Ureter (tissue), 1 donor: ENCODE measurements around the gene ASB18. TPM values are rescaled to one million over a fixed set of nuclear protein-coding genes. Genes with fewer than 3 reads are reported as not detected.

Experiments
- DNase-seq: peaks from one replicate; pipeline ENCODE4 v3.0.0-alpha.2; 2020; ENCODE audit warnings: low spot score
- total RNA-seq: library from RNA; stranded (reverse); gene quantifications from one replicate; pipeline ENCODE4 v1.2.4, GENCODE V29; 2023
- donor health status: DM: yes; HTN: yes; CAD: no.

The ASB18 gene
- total RNA-seq, 1 donor from 2014 or later, result not detected

DNA sequence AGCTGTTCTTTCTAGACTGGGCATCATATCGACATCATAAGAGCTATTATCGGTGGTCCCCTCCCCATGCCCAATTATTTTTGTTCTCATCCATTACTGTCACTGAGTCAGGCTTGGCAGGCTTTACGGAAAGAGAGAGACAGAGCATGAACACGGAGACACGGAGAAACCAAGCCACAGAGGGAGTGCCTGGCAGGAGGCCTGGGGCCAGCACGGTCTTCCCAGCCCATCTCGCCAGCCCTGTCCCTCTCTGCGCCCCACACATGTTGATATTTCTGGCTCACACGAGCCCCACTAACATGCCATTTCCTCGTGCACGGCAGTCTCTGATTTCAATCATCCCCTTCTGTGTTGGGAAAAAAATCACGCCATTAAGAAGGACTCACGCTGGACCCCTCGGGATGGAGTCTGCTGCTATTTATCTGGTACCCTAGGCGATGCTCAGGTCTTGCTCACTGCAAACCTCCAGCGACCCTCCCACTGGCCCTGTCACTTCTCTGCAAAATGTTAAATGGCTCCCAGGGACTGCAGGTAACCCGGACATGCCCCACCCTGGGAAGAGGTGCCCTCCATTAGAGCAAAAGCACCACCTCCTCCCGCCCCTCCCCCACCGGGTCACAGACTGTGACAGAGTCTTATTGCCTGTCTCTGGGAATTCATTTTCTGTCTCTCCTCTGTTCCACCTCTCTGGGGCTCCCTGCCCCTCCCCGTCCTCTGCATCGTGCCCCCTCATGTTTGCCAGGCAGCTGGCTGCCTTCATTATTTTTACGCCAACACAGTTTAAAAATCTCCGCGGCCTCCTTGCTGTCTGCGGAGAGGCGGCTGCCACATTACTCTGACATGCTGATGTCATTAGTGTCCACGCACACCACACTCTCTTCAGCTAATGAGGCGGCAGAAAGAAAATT is 55.9 kb downstream of the ASB18 start:
- peak; percentile 19 for DNase-seq

- DNase-seq, result peak; percentile 30
Observed at GRCh38 chr2:236207472-236207871, 56.7 kb downstream of the ASB18 start.

GRCh38 chr2:236205867-236206645 is 58.1 kb downstream of the ASB18 start:
- DNase-seq, result no peak

- DNase-seq, result no peak
Observed at GRCh38 chr2:236204953-236205352, 59.3 kb downstream of the ASB18 start.

GRCh38 chr2:236200378-236200777 is 63.8 kb downstream of the ASB18 start:
- no peak for DNase-seq

- no peak for DNase-seq
Observed at GRCh38 chr2:236196366-236196765, 67.8 kb downstream of the ASB18 start.

DNA sequence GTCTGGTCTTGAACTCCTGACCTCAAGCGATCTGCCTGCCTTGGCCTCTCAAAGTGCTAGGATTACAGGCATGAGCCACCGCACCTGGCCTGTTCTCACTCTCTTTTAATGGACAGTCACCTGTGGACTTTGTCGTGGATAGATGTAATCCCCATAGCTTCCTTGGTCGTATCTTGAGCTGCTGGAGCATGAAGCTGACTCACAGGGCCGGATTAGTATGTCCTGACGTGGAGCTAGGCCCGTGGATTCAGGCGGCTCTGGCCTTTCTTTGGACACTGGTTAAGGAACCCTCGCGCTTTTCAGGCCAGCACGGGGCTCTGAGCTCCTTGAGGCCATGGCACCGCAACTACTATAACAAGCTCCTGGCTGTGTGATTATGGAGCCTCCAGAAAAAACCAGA is 68.5 kb downstream of the ASB18 start:
- no peak for DNase-seq

DNA sequence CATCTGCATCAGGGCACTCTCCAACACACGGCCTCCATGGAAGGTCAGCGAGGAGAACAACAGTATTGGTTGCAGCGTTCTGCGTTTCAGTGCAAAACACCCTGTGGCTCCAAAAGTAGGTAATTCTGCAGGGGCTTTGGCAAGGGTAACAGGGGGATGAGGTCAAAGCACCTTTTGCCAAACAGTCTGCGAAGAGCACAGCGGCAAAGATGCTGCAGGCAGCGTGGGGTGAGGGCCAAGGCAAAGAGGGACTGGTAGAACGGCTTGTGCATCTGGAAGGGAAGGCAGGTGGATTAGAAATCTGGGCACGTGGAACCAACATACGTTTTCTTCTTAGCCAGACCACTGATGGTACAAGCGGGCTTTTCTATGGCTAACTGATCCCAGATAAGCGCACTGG is 69.4 kb downstream of the ASB18 start:
- no peak for DNase-seq

DNA sequence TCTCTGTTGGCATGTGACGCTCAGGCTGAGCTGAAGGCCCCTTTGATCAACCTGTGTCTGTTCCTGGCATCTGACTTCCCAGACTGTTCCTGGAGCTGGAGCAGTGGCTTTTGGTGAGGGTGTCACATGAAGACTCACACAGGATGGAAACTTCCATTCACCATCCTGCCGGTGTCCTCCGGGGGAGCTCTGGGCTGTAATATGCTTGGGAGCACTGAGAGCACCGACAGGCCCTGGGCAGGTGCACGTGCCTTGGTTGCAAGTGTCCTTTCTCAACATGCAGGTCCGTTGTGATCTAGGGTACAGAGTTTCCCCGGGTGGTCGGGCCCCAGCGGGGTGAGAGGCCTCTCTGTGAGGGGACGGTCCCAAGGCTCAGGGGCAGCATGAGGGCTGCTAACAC is 71.2 kb downstream of the ASB18 start:
- no peak for DNase-seq

- no peak for DNase-seq
Observed at GRCh38 chr2:236190674-236191073, 73.5 kb downstream of the ASB18 start.

GRCh38 chr2:236184701-236185100 is 79.5 kb downstream of the ASB18 start:
- no peak for DNase-seq

GRCh38 chr2:236180831-236181453 is 83.3 kb downstream of the ASB18 start:
- DNase-seq, result no peak

- DNase-seq, result no peak
Observed at GRCh38 chr2:236180076-236180816, 84.0 kb downstream of the ASB18 start.

DNA sequence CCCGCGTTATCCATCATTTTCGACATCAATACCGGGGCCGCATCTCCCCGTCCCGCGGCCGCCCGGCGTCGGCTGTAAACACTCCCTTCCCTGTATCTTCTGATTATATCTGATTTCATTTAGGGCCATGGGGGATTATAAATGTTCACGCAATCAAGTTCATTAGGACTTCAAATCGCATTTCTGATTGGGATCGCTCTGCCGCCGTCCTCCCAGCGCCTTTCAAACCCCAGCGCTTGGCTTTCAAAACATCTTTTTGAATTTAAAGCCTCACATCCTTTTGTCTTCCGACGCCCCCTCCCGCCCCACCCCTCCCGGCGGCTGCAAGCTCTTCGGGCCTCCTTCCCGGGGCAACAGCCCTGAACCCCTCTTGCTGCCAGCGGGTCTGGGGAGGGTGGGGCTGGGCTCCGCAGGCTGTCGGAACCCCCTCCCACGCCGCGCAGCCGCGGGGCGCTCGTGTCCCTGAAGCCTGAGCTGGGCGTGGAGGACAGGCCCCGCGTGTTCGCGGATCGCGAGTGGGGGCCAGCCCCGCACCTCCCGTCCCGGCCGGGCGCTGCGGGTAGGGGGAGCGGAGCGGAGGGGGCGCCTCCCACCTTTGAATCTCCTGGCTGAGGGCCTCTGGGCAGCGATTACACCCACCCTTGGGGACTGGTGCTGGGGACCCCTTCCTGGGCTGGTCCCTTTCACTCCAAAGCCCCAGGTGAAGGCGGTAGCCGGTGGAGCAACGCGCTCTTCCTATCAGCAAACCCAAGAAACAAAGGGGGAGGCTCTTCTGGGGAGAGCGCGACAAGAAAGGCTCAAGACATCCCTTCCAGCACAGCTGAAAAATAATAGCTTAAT is 84.8 kb downstream of the ASB18 start:
- no peak for DNase-seq

DNA sequence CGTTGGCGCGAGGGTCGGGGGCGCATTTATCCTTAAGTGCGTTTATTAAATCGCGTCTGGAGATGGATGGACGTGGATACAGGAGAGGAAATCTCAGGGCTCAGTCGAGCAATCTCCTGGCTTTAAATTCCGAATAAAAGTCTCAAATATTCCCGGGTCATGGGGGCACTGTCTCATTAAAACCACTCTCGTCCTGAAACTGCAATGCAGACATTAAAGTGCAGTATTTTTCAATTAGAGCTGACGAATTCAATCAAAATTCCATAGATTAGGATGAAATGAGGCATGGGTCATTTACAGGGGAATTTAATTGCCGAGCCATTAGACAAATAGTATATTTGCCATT is 85.3 kb downstream of the ASB18 start:
- no peak for DNase-seq

DNA sequence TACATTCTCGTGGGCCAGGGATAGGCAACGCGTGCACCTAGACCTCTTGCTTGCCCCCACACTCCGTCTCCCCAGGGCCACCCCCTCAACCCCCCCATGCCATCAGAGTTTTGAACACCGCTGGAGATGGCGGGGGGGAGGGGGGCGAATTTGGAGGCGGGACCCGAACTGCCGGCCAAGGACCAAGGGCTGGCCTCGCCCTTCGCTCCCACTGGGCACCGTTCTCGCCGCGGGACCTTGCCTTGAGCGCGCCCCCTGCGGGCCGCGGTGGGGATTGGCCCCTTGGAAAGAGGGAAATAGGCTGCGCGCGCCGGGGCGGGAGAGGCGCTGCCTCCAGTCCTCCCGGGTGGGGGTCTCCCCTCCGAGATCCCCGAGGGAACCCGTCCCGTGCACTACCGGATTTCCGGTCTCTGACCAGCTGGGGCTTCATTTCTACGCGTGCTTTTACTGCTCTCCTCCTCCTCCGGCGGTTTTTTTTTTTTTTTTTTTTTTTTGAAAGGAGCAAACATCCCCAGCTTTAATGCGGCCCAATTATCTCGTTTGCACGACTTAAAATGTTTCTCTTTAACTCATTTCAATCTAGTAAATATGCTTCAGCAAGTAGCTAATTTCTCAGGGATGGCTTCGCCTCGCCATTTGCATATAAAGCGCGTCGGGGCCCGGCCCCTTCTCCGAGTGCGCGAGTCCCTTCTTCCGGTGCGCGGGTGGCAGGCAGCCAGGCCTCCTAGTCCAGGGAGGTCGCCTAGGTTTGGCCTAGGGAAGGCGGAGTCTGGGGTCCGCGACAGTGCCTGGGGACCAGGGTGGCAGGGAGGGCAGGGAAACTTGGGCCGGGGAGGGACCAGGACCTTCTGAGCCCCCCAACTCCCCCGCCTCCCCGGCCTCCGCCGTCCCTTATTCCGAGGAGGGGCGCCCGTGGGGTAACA is 86.0 kb downstream of the ASB18 start:
- DNase-seq, result no peak

DNA sequence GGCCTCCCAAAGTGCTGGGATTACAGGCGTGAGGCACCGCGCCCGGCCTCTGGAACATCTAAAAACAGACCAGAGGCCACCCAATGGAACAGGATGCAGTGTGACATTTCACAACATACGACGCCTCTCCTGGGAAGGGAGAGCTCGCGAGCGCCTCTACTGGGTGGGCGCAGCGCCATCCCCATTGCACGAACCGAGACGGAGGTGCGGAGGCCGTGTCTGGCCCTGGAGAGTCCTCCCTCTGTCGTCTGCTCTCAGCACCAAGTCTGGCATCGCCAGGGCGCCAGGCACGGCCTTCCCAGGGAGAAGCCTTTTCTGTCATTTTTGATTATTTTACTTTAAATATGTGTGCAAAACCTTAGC is 86.6 kb downstream of the ASB18 start:
- DNase-seq, result no peak

- no peak for DNase-seq
Observed at GRCh38 chr2:236176951-236177350, 87.3 kb downstream of the ASB18 start.

GRCh38 chr2:236176417-236176816 is 87.8 kb downstream of the ASB18 start:
- no peak for DNase-seq
